B cell (primary cell): ENCODE results near the gene TNXB. TPM values are rescaled to one million over a fixed set of nuclear protein-coding genes. Genes with fewer than 3 reads are reported as not detected.
"Not testable (repeated sequence)": the region's sequence is repeated elsewhere in the genome, so short reads cannot be mapped to it uniquely, and the experiment has no call there.

Experiments
- ATAC-seq: fragments of 200-7000 bp; cut with Tn5 transposase; one replicate; pipeline ENCODE4 v1.10.0; 2021; ENCODE audit warnings: low read depth, mild to moderate bottlenecking, moderate number of reproducible peaks, moderate library complexity
- CTCF ChIA-PET: fragments of 350-600 bp; sonication (Branson Sonifier 250); formaldehyde crosslinking; loops from one replicate; lab custom pipeline; 2021; ENCODE audit warnings: antibody characterized with exemption, inconsistent platforms; lab: Charles Lee
- POLR2A ChIA-PET: fragments of 350-600 bp; sonication (Branson Sonifier 250); formaldehyde crosslinking; loops from one replicate; lab custom pipeline; 2021; ENCODE audit warnings: antibody characterized with exemption; lab: Charles Lee
- DNase-seq: peaks from one replicate; pipeline ENCODE4 v3.0.0; 2013
- H2AFZ ChIP-seq: 2 replicates; pipeline ENCODE4 v1.6.1; 2012; ENCODE audit warnings: mild to moderate bottlenecking, low read depth, low read length; ENCODE audit not compliant: insufficient read depth, poor library complexity, severe bottlenecking
- H3K27ac ChIP-seq, 2 donors: 1 replicate in 1 of 2; 2 replicates in 1 of 2; pipeline ENCODE4 v1.5.1; 2012 to 2013; ENCODE audit warnings: low read length in 2 of 2, mild to moderate bottlenecking in 2 of 2, moderate library complexity in 1 of 2
- H3K27me3 ChIP-seq, 4 experiments: fragments of 200-600 bp in 1 of 4; sonication (generic) in 1 of 4; replicated peaks in 1 of 4; 1 replicate in 2 of 4; 2 replicates in 2 of 4; pipeline versions ENCODE4 v1.6.1 to v1.7.0; 2013 to 2016; ENCODE audit warnings: low read length in 3 of 4, mild to moderate bottlenecking in 2 of 4, mixed read lengths in 1 of 4, moderate library complexity in 1 of 4; ENCODE audit not compliant: insufficient read depth in 4 of 4, control insufficient read depth in 3 of 4; ENCODE audit errors: control extremely low read depth in 1 of 4
- H3K36me3 ChIP-seq, 2 experiments: replicated peaks in 1 of 2; 1 replicate in 1 of 2; 2 replicates in 1 of 2; pipeline versions ENCODE4 v1.6.1 to v1.7.1; 2013; ENCODE audit warnings: low read length in 1 of 2; ENCODE audit not compliant: insufficient read depth in 2 of 2, control insufficient read depth in 1 of 2; ENCODE audit errors: control extremely low read depth in 1 of 2, extremely low read depth in 1 of 2
- H3K4me1 ChIP-seq, 2 donors: fragments of 200-600 bp in 1 of 2; sonication (generic) in 1 of 2; 1 replicate in 1 of 2; 2 replicates in 1 of 2; pipeline versions ENCODE4 v1.5.1 to v1.6.1; 2013 to 2017; ENCODE audit warnings: low read length in 2 of 2; ENCODE audit not compliant: control insufficient read depth in 2 of 2, insufficient read depth in 2 of 2
- H3K4me2 ChIP-seq: replicated peaks from 2 replicates; pipeline ENCODE3; 2012; ENCODE audit warnings: mild to moderate bottlenecking, low read depth, low read length; ENCODE audit not compliant: poor library complexity, severe bottlenecking
- H3K4me3 ChIP-seq, 5 experiments: fragments of 200-600 bp in 1 of 5; sonication (generic) in 1 of 5; 1 replicate in 3 of 5; 2 replicates in 2 of 5; pipeline versions ENCODE4 v1.5.1 to v1.7.0; 2011 to 2016; ENCODE audit warnings: low read length in 4 of 5, mild to moderate bottlenecking in 4 of 5, low read depth in 2 of 5, control low read depth in 1 of 5, moderate library complexity in 1 of 5; ENCODE audit not compliant: insufficient read depth in 1 of 5; ENCODE audit errors: control extremely low read depth in 1 of 5, extremely low read depth in 1 of 5
- H3K79me2 ChIP-seq: fragments of 200-600 bp; sonication (generic); one replicate; pipeline ENCODE4 v1.6.0; 2016; ENCODE audit warnings: low read length; ENCODE audit not compliant: control insufficient read depth, insufficient read depth
- H3K9ac ChIP-seq: fragments of 200-600 bp; sonication (generic); 2 replicates; pipeline ENCODE4 v1.6.1; 2017; ENCODE audit warnings: mild to moderate bottlenecking, low read length, moderate library complexity
- H3K9me3 ChIP-seq, 3 donors: one replicate each; pipeline versions ENCODE4 v1.6.1 to v1.7.1; 2013; ENCODE audit warnings: low read length in 2 of 3; ENCODE audit not compliant: control insufficient read depth in 2 of 3, insufficient read depth in 1 of 3; ENCODE audit errors: control extremely low read depth in 1 of 3
- H4K20me1 ChIP-seq: 2 replicates; pipeline ENCODE4 v1.6.0; 2012; ENCODE audit warnings: mild to moderate bottlenecking, low read length; ENCODE audit not compliant: insufficient read depth, control insufficient read depth, poor library complexity, severe bottlenecking
- H3K27ac Mint-ChIP-seq: one replicate; pipeline ENCODE4 v1.8.0; 2021; ENCODE audit warnings: mixed read lengths
- H3K27me3 Mint-ChIP-seq: one replicate; pipeline ENCODE4 v1.8.0; 2021; ENCODE audit warnings: mixed read lengths
- H3K4me1 Mint-ChIP-seq: one replicate; pipeline ENCODE4 v1.8.0; 2021; ENCODE audit warnings: mixed read lengths
- H3K4me3 Mint-ChIP-seq: one replicate; pipeline ENCODE4 v1.8.0; 2021; ENCODE audit warnings: mixed read lengths
- H3K9me3 Mint-ChIP-seq: one replicate; pipeline ENCODE4 v1.8.0; 2022; ENCODE audit warnings: mixed read lengths; ENCODE audit not compliant: insufficient read depth
- EZH2 ChIP-seq: IDR thresholded peaks from 2 replicates; pipeline ENCODE4 v1.6.1; 2012; ENCODE audit warnings: borderline replicate concordance, low read depth, mild to moderate bottlenecking, moderate library complexity, low read length; ENCODE audit not compliant: insufficient read depth, poor library complexity, severe bottlenecking
- WGBS: methylation state at CpG from one replicate; pipeline ENCODE4 v1.1.5; 2013; ENCODE audit warnings: missing lambda C conversion rate; ENCODE audit not compliant: insufficient coverage; 5-methylcytosine and 5-hydroxymethylcytosine counted together
- intact Hi-C: fragments of 100-400 bp; cut with micrococcal nuclease; formaldehyde crosslinking; loops from one replicate; pipeline ENCODE4 v1.10.0; 2022
- polyA plus RNA-seq: library from polyadenylated mRNA; depleted of rRNA; stranded (reverse); fragments of >200 nt; gene quantifications from 2 replicates; pipeline ENCODE4 v1.2.3, GENCODE V29; 2012
- total RNA-seq, 2 donors: library from RNA; stranded (reverse); fragments of 120-200 nt in 1 of 2; gene quantifications; 1 replicate in 1 of 2; 2 replicates in 1 of 2; pipeline versions ENCODE4 v1.2.3 to v1.2.4, GENCODE V29; 2013 to 2022
- TF ChIP-seq, protein P1 (sequence below): fragments of 200-600 bp; IDR thresholded peaks from one replicate; pipeline ENCODE4 v1.8.0; 2022; ENCODE audit warnings: antibody characterized with exemption, mild to moderate bottlenecking

Gene TNXB
- total and polyA plus RNA-seq, 2 donors (not counting 1 experiment from before 2014, with no cell fraction given) = 1.4 to 19.0 TPM

GRCh38 chr6:32045811-32046449 is 63.2 kb downstream of the TNXB start:
- Histone ChIP-seq H3K27me3 (no peaks in the 10 kb centered on the region), H3K27ac (no peak overlapping the region), H4K20me1 (no peaks in the 10 kb centered on the region), H3K4me2 (no peak overlapping the region), H3K4me1 (peaks cover 0 to 4% of the 10 kb centered on the region in 2 donors), H3K79me2 (no peaks in the 10 kb centered on the region), H2AFZ (no peak overlapping the region), H3K9ac (no peak overlapping the region), H3K9me3 (no peaks in the 10 kb centered on the region), H3K4me3 (no peak overlapping the region), H3K36me3 (no peaks in the 10 kb centered on the region)
- Mint-ChIP-seq H3K27ac (no peak overlapping the region), H3K9me3 (no peaks in the 10 kb centered on the region), H3K27me3 (peaks cover 8% of the 10 kb centered on the region), H3K4me1 (peaks cover 5% of the 10 kb centered on the region), H3K4me3 (no peak overlapping the region)
- 92% methylated on average over 20 of the region's 22 CpGs for WGBS
- intact Hi-C loops = loop anchor here (10.0 kb wide), 2 partner anchors 109 to 749 kb away; partner anchors contain the start of genes PPT2 and PRRT1
- ChIA-PET CTCF (interaction anchor here (1.7 to 2.4 kb wide), 2 partner anchors 740 to 748 kb away, joined by 7 to 8 read pairs; no protein-coding TSS in a partner anchor), POLR2A (no interaction called here)
- TF ChIP-seq EZH2 = no peak
- TF ChIP-seq, protein P1, sequence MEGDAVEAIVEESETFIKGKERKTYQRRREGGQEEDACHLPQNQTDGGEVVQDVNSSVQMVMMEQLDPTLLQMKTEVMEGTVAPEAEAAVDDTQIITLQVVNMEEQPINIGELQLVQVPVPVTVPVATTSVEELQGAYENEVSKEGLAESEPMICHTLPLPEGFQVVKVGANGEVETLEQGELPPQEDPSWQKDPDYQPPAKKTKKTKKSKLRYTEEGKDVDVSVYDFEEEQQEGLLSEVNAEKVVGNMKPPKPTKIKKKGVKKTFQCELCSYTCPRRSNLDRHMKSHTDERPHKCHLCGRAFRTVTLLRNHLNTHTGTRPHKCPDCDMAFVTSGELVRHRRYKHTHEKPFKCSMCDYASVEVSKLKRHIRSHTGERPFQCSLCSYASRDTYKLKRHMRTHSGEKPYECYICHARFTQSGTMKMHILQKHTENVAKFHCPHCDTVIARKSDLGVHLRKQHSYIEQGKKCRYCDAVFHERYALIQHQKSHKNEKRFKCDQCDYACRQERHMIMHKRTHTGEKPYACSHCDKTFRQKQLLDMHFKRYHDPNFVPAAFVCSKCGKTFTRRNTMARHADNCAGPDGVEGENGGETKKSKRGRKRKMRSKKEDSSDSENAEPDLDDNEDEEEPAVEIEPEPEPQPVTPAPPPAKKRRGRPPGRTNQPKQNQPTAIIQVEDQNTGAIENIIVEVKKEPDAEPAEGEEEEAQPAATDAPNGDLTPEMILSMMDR = no peak
- DNase-seq = no peak
- ATAC-seq = no peak

- intact Hi-C loops = loop anchor here (10.0 kb wide), 2 partner anchors 110 to 750 kb away; partner anchors contain the start of genes PPT2 and PRRT1
- ATAC-seq, H3K9me3 Mint-ChIP-seq, H3K4me1 Mint-ChIP-seq, H3K27me3 ChIP-seq, H3K9ac ChIP-seq, H3K27me3 Mint-ChIP-seq, CTCF ChIA-PET, POLR2A ChIA-PET, H4K20me1 ChIP-seq, H3K36me3 ChIP-seq, H3K4me2 ChIP-seq, H3K4me3 ChIP-seq, H3K4me1 ChIP-seq, H3K27ac ChIP-seq, DNase-seq, H3K79me2 ChIP-seq, H3K9me3 ChIP-seq, H3K27ac Mint-ChIP-seq, H2AFZ ChIP-seq, H3K4me3 Mint-ChIP-seq: not testable (repeated sequence)
- WGBS = 88% methylated on average over 6 of the region's 18 CpGs
Observed at GRCh38 chr6:32044916-32045315, 64.2 kb downstream of the TNXB start.

- H3K4me1 Mint-ChIP-seq, H3K4me3 Mint-ChIP-seq, H3K27me3 Mint-ChIP-seq, H2AFZ ChIP-seq, H3K4me3 ChIP-seq, H3K36me3 ChIP-seq, H3K27me3 ChIP-seq, H3K9ac ChIP-seq, H4K20me1 ChIP-seq, POLR2A ChIA-PET, H3K27ac Mint-ChIP-seq, H3K4me1 ChIP-seq, H3K27ac ChIP-seq, H3K9me3 ChIP-seq, H3K9me3 Mint-ChIP-seq, DNase-seq, H3K4me2 ChIP-seq, ATAC-seq, CTCF ChIA-PET, H3K79me2 ChIP-seq: not testable (repeated sequence)
- WGBS = 82% methylated on average over 10 of the region's 31 CpGs
- intact Hi-C loops = loop anchor here (10.0 kb wide), 2 partner anchors 111 to 751 kb away; partner anchors contain the start of genes PPT2 and PRRT1
Observed at GRCh38 chr6:32043589-32044380, 65.4 kb downstream of the TNXB start.
